Activated T-cell treated with anti-CD3 and anti-CD28 coated beads, Interleukin-2, amount 50 U/mL, for 24 hours (primary cell): ENCODE measurements around the gene TGM5.

Source experiments
- DNase-seq: peaks from one replicate; pipeline ENCODE4 v3.0.0-alpha.2; 2020
- H3K27ac Mint-ChIP-seq: 2 replicates; pipeline ENCODE4 v1.8.0; 2020; ENCODE audit warnings: mild to moderate bottlenecking, mixed read lengths
- H3K27me3 Mint-ChIP-seq: 2 replicates; pipeline ENCODE4 v1.8.0; 2020; ENCODE audit warnings: mixed read lengths
- H3K36me3 Mint-ChIP-seq: 2 replicates; pipeline ENCODE4 v1.8.0; 2020; ENCODE audit warnings: low read depth, mixed read lengths
- H3K4me1 Mint-ChIP-seq: 2 replicates; pipeline ENCODE4 v1.8.0; 2020; ENCODE audit warnings: low read depth, mixed read lengths
- H3K4me3 Mint-ChIP-seq: 2 replicates; pipeline ENCODE4 v1.8.0; 2020; ENCODE audit warnings: mild to moderate bottlenecking, moderate library complexity, mixed read lengths
- H3K9me3 Mint-ChIP-seq: 2 replicates; pipeline ENCODE4 v1.8.0; 2020; ENCODE audit warnings: mixed read lengths

Gene TGM5

DNA sequence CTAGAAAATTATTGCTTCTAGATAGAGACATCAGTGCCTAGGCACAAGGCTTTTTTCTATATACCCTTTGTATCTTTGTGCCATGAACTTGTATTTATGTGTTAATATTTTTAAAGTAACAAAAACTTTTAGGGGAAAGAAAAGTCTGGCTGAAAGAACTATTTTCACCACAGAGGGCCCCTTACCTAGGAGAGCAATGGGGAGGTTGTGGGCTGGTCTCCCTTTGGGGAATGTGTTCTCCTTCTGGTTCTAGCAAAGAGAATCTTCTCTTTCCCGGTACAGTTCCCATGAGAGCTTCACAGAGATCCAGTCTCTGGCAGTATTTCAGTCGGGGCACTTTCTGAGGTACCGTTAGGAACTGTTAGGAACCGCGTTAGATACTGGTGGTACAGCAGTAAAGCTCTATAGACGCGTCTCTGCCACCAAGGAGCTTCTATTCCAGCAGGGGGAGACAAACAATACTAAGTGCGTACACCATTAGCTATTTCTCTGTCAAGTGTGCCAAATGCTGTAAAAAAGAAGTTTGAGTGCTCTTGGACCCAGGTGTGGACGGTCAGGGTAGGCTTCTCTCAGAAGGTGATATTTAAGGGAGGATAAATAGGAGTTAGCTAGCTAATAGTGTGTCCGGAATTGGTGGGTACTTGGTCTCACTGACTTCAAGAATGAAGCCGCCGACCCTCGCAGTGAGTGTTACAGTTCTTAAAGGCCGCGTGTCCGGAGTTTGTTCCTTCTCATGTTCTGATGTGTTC, 41.4 kb downstream of the TGM5 start:
- H3K9me3 Mint-ChIP-seq: no peaks in the 10 kb centered on the region
- H3K36me3 Mint-ChIP-seq: no peaks in the 10 kb centered on the region
- no peak overlapping the region for H3K27ac Mint-ChIP-seq
- H3K27me3 Mint-ChIP-seq: peaks cover 10% of the 10 kb centered on the region
- peak; percentile 43 for DNase-seq
- H3K4me3 Mint-ChIP-seq: no peak overlapping the region
- peaks cover 6% of the 10 kb centered on the region for H3K4me1 Mint-ChIP-seq

DNA sequence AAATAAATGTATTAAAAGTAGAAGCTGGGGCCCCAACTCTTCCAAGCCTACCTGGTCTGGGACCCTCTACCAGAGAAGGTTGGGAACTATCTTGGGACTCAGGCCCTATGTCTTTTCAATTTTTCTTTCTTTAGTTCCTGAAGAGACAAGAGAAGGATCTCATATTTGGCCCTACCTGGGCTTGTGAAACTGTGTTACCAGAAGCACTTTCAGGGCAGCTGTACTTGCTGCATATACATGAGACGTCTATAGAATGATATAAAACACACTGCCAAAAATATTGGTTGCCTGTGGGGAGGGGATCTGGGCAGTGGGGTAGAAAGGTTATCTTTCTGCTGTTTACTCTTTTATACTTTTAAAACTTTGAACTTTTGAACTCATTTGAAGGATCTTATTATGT, 45.3 kb downstream of the TGM5 start:
- H3K27ac Mint-ChIP-seq: no peak overlapping the region
- no peaks in the 10 kb centered on the region for H3K36me3 Mint-ChIP-seq
- no peak for DNase-seq
- H3K9me3 Mint-ChIP-seq: no peaks in the 10 kb centered on the region
- peaks cover 10% of the 10 kb centered on the region for H3K27me3 Mint-ChIP-seq
- H3K4me3 Mint-ChIP-seq: no peak overlapping the region
- peaks cover 6% of the 10 kb centered on the region for H3K4me1 Mint-ChIP-seq

DNA sequence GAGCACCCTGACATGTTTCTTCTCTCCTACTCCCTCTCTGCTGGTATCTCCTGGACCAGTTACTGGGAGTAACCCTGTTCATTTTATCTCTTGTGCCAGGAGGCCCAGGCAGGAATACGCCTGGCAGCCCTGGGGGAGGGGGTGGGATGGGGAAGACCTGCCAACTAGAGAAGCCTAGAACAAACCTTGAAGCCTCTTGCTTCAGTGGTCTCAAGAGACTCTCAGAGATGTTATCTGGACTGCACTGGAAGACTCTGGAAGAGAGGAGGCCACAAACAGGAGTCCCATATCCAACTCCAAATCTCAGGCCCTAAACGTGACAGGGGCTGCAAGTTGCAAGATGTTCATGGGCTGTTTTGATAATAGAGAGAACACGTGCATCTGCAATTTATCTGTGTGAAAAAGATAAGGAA, 45.7 kb downstream of the TGM5 start, which contains the start of gene EPB42:
EPB42 (minus strand) TSS at position 28 of the 413 bp plus-strand sequence. CDS start 193 bp downstream, outside the sequence.
- DNase-seq: no peak
- H3K27me3 Mint-ChIP-seq: peaks cover 8% of the 10 kb centered on the region
- H3K4me3 Mint-ChIP-seq: no peak within 1 kb of the TSS
- H3K9me3 Mint-ChIP-seq: no peaks in the 10 kb centered on the region
- H3K4me1 Mint-ChIP-seq: peaks cover 5% of the 10 kb centered on the region
- no peaks in the 10 kb centered on the region for H3K36me3 Mint-ChIP-seq
- H3K27ac Mint-ChIP-seq: no peak within 1 kb of the TSS

DNA sequence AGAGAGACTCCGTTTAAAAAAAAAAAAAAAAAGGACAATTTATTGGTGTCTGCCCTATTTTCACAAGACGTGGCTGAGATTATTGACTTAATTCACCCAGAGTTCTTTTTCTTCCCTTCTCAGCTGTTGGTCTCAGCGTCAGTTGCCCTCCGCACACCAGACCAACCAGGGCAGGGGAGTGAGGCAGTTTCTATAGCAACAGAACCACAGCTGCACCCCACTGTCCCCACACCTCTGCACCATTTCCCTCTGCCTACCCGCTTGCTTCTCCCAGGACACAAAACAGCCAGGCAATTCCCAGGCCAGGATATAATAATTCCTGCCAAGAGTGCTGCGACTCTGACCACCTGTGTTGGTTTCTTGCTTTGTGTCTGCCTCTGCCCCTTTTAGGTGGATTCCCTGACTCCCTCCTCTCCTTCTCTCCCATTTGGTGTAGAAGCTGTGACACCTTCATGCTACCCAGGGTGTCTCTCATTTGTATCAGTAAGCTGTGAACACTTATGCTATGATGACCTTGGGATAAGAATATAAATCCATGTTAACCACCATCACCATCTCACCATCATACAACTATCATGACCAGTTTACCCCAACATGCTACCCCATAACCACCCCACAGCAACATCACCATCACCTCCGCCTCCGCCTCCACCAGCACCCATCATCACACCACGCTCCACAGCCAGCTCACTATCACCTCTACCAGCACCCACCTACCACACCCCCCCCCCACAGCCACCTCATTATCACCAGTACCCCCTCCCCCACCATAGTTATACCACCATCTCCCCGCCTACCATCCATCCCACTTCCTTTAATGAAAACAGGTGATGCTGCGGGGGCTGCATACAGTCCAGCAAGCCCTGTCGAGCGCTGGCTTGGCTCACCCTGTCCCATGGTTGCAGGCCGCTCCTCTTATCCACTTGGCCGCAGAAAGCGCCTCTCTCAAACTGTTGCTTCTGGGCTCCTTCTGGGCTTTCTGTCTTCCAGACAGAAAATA, 46.5 kb downstream of the TGM5 start:
- DNase-seq: no peak
- H3K9me3 Mint-ChIP-seq: no peaks in the 10 kb centered on the region
- no peaks in the 10 kb centered on the region for H3K36me3 Mint-ChIP-seq
- H3K27me3 Mint-ChIP-seq: peaks cover under 1% of the 10 kb centered on the region
- H3K27ac Mint-ChIP-seq: no peak overlapping the region
- no peak overlapping the region for H3K4me3 Mint-ChIP-seq
- no peaks in the 10 kb centered on the region for H3K4me1 Mint-ChIP-seq

DNA sequence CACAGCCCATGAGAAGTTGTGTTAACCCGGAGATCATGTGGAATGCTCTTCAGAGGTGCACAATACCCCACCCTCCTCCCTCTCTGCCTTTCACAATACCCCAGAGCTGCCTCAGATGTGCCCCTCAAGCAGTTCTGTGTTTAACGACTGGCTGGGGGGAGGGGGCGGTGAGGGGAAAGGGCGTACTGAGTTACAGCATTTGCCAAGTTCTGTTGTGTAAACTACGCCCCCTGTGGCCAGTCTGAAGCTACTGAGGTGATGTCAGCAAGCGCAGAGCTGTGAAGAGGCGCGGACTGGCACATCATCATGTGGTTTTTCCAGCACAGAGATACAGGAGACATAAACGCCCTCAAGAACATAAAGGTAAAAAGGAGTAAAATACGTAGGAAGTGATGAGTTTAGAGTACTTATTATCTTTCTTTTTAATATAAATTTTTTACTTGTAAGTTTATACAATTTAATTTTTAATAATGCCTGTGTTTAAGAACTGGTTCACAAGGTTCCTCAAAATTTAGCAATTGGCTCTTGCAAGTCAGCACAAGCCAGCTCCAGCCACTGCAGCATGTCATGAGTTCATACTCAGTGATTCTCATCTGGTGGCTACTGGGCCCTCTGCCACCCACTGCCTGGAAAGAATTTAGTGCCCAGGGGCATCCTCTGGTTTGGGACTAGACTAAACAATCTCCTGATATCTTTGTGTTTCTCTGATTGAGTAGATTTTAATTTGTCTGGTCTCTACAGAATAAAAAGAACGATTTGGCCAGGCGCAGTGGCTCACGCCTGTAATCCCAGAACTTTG, 47.6 kb downstream of the TGM5 start:
- no peaks in the 10 kb centered on the region for H3K27me3 Mint-ChIP-seq
- H3K4me3 Mint-ChIP-seq: no peak overlapping the region
- H3K36me3 Mint-ChIP-seq: no peaks in the 10 kb centered on the region
- no peak overlapping the region for H3K27ac Mint-ChIP-seq
- no peaks in the 10 kb centered on the region for H3K9me3 Mint-ChIP-seq
- no peak for DNase-seq
- H3K4me1 Mint-ChIP-seq: no peaks in the 10 kb centered on the region

DNA sequence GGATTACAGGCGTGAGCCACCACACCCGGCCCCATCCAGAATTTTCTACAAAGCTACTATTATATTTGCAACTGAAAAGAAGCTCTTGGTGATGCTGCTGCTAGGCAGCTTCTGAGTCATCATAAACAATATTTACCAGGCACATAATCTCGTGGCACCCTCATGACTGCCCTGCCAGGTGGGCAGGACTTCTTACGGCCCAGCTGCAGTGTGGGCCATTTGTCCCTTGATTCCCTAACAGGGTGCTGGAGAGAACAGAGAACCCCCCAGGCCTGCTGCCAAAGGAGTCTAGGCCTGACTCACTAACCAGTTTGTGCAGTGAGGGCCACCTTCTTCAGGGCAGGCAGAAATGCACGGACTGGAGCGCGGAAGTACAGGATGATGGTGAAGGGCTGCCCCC, 50.8 kb downstream of the TGM5 start:
- H3K9me3 Mint-ChIP-seq: no peaks in the 10 kb centered on the region
- no peak overlapping the region for H3K4me3 Mint-ChIP-seq
- no peak for DNase-seq
- no peak overlapping the region for H3K27ac Mint-ChIP-seq
- H3K4me1 Mint-ChIP-seq: no peaks in the 10 kb centered on the region
- H3K36me3 Mint-ChIP-seq: no peaks in the 10 kb centered on the region
- H3K27me3 Mint-ChIP-seq: no peaks in the 10 kb centered on the region

DNA sequence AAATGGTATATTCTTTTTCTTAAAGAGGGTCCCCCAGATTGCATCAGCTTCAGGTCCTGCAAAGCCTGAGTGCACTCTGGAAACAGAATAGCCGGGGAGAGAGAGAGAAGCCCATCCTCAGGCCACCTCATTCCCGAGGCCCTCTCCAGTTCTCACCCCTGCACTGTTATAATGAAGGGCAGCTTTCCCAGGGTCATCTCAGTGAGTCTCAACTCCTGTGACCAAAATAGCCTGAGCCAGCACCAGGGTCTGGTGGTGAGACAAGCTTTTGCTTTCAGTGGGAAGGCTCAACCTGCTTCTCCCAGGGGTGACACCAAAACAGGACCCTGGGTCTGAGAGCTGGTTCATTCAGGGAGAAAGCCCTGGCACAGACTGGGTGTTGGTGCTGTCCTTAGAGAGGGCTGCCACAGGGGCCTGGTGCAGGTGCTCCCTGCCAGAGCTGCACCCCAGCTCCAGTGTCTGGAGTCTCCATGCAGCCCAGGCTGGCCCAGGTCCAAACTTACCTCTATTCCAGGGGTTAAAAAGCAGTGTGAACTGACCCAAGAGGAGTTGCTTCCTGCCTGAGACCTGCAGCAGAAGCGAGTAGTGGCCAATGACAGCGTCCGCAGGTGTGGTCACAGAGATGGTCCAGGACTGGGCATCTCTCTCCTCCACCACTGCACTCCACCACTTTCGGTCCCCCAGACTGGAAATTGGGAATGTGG, 52.0 kb downstream of the TGM5 start:
- Mint-ChIP-seq H3K4me3 (no peak overlapping the region), H3K27ac (no peak overlapping the region), H3K27me3 (no peaks in the 10 kb centered on the region), H3K9me3 (no peaks in the 10 kb centered on the region), H3K4me1 (no peaks in the 10 kb centered on the region), H3K36me3 (no peaks in the 10 kb centered on the region)
- DNase-seq: no peak

DNA sequence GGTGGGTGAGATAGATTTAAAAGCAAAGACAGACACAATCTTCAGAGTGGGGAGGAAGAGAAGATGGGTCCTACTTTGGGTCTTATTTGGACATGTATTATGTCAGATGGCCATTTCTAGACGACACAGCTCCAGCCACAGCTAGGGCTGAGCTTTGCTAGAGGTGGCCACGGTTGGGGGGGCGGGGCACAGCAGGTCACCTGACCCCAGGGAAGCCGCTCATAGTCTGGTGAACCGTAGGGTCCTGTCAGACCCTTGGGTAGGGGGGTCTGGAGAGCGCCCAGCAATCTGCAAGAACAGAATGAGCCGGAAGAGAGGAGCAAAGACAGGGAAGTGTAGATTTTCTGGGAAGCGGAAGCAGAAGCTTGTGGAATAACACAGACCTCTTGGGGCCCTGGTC, 52.6 kb downstream of the TGM5 start:
- no peak overlapping the region for H3K27ac Mint-ChIP-seq
- H3K4me3 Mint-ChIP-seq: no peak overlapping the region
- no peaks in the 10 kb centered on the region for H3K4me1 Mint-ChIP-seq
- no peaks in the 10 kb centered on the region for H3K9me3 Mint-ChIP-seq
- H3K27me3 Mint-ChIP-seq: peaks cover 5% of the 10 kb centered on the region
- H3K36me3 Mint-ChIP-seq: no peaks in the 10 kb centered on the region
- no peak for DNase-seq

DNA sequence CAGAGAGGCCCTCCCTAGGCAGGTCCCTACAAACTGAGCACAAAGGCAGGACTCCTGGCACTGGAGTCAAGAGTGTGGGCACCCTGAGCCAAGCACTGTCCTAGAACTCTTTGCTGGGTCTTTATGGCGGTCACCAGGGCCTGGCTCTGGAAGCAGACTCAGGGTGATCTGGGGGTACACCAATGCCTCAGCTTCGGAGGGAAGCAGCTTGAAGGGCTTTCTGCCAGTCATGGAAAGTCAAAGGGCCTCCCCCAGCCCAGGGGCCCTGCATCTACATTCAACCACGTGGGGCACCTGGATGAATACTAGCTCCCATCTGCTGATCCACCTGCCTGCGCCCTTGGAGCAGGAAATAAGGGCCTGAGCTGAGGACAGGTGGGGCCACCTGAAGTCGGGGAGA, 53.3 kb downstream of the TGM5 start:
- H3K9me3 Mint-ChIP-seq: no peaks in the 10 kb centered on the region
- H3K4me1 Mint-ChIP-seq: no peaks in the 10 kb centered on the region
- no peak overlapping the region for H3K27ac Mint-ChIP-seq
- H3K27me3 Mint-ChIP-seq: peaks cover 12% of the 10 kb centered on the region
- H3K4me3 Mint-ChIP-seq: no peak overlapping the region
- H3K36me3 Mint-ChIP-seq: no peaks in the 10 kb centered on the region
- DNase-seq: no peak

DNA sequence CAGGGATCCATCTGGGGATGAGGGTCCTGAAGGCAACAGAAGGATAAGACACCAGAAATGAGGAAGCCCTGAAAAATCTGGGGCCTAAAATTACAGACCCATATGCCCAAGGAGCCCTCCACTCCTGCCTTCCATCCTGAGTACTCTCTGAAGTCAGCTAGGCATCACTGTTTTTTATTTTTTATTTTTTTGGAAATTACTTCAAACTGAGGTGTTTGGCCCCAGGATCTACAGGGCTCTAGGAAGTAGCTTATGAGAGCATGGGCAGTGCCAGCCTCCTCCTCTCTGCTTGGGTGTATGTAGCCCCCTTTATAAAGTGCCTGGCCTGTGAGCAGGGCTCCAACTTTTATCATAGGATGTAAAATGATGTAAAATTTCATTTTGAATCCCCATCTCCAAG, 53.8 kb downstream of the TGM5 start:
- H3K4me3 Mint-ChIP-seq: no peak overlapping the region
- H3K9me3 Mint-ChIP-seq: no peaks in the 10 kb centered on the region
- H3K4me1 Mint-ChIP-seq: no peaks in the 10 kb centered on the region
- H3K27ac Mint-ChIP-seq: no peak overlapping the region
- no peak for DNase-seq
- peaks cover 14% of the 10 kb centered on the region for H3K27me3 Mint-ChIP-seq
- H3K36me3 Mint-ChIP-seq: no peaks in the 10 kb centered on the region

DNA sequence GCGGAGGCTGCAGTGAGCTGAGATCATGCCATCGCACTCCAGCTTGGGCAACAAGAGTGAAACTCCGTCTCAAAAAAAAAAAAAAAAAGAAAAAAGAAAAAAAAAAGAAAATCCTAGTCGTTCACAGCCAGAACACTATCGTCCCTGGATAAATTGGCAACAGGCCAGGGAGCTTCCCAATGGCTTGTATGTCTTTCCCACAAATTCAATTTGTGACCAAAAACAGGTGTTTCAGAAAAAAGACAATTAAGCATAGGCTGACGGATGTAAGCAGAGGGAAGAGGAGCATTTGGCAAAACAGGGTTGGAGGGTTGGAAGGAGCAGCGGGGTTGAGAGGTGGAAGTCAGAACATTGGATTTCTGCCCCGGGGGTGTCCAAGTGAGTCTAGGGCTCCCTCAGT, 54.4 kb downstream of the TGM5 start:
- H3K4me3 Mint-ChIP-seq: no peak overlapping the region
- DNase-seq: no peak
- H3K27me3 Mint-ChIP-seq: peaks cover 14% of the 10 kb centered on the region
- H3K9me3 Mint-ChIP-seq: no peaks in the 10 kb centered on the region
- H3K27ac Mint-ChIP-seq: no peak overlapping the region
- H3K36me3 Mint-ChIP-seq: no peaks in the 10 kb centered on the region
- no peaks in the 10 kb centered on the region for H3K4me1 Mint-ChIP-seq

DNA sequence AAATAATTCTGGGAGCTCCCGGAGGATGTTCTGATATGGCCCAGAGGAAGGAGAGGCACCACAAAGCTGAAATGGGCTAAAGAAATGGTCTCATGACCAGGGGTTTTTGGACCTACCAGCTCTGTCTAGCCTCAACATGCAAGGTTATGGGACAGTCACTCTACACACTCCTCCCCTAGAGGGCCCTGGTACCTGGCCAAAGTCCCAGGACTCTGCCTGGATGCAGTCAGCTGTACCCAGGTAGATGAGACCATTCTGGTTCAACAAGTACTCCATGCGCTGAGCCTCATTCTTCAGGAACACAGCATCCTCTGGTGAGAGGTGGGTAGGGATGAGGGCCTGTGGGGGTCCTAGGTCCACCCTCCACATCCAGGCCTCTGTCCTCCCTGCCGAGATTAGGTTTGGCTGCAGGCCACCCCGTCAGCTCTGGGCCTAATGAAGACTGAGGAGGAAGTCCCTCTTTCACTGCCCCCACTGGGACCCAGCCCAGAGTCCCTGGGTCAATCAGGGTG, 55.4 kb downstream of the TGM5 start:
- no peaks in the 10 kb centered on the region for H3K36me3 Mint-ChIP-seq

DNA sequence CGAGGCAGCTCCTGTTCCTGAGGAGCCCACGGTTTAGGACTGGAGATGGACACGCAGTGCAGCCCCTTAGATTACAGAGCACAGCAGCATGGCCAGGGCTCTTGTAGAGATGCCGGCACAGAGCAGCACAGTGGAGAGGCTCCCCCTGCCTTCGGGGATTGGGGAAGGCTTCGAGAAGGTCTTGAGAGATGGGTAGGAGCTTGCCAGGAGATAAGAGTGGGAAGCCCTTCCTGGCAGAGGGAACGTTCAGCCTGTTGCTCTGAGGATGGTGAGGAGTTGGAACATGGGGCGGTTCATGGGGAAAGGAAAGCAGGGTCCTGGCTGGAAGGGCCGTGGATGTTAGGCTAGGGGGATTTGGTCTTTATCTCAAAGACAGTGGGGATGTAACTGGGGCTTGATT, 55.9 kb downstream of the TGM5 start:
- H3K27me3 Mint-ChIP-seq: peaks cover 14% of the 10 kb centered on the region
- H3K9me3 Mint-ChIP-seq: no peaks in the 10 kb centered on the region
- no peak overlapping the region for H3K27ac Mint-ChIP-seq
- DNase-seq: no peak
- no peaks in the 10 kb centered on the region for H3K4me1 Mint-ChIP-seq
- no peaks in the 10 kb centered on the region for H3K36me3 Mint-ChIP-seq
- no peak overlapping the region for H3K4me3 Mint-ChIP-seq

More for the DNA sequence above, 55.4 kb downstream of the TGM5 start:
- DNase-seq: no peak
- H3K9me3 Mint-ChIP-seq: no peaks in the 10 kb centered on the region
- H3K4me1 Mint-ChIP-seq: no peaks in the 10 kb centered on the region
- H3K4me3 Mint-ChIP-seq: no peak overlapping the region
- peaks cover 14% of the 10 kb centered on the region for H3K27me3 Mint-ChIP-seq
- H3K27ac Mint-ChIP-seq: no peak overlapping the region
